Esophagus squamous epithelium (tissue), 5 donors: ENCODE data around the gene CECR2. TPM values are rescaled to one million over a fixed set of nuclear protein-coding genes. Genes with fewer than 3 reads are reported as not detected.

Experiments
- DNase-seq: peaks from one replicate; lab custom pipeline; 2025; lab: John Stamatoyannopoulos, UW
- H3K27ac ChIP-seq, 4 donors: fragments of 200-600 bp; sonication (generic); one replicate each; pipeline ENCODE4 v1.5.1; 2016 to 2019; ENCODE audit warnings: mild to moderate bottlenecking in 1 of 4
- H3K27me3 ChIP-seq, 4 donors: fragments of 200-600 bp; sonication (generic); 1 replicate in 3 of 4; 2 replicates in 1 of 4; pipeline versions ENCODE4 v1.5.1 to v1.6.0; 2017 to 2021; ENCODE audit warnings: antibody characterized with exemption in 1 of 4
- H3K36me3 ChIP-seq, 3 donors: fragments of 200-600 bp; sonication (generic); one replicate each; pipeline ENCODE4 v1.5.1; 2016 to 2019
- H3K4me1 ChIP-seq, 3 donors: fragments of 200-600 bp; sonication (generic); one replicate each; pipeline ENCODE4 v1.5.1; 2017 to 2019
- H3K4me3 ChIP-seq, 4 donors: fragments of 200-600 bp; sonication (generic); 1 replicate in 3 of 4; 2 replicates in 1 of 4; pipeline ENCODE4 v1.5.1; 2016 to 2019; ENCODE audit warnings: mild to moderate bottlenecking in 2 of 4, moderate library complexity in 1 of 4
- H3K9me3 ChIP-seq, 3 donors: fragments of 200-600 bp; sonication (generic); one replicate each; pipeline ENCODE4 v1.5.1; 2016 to 2019
- POLR2A ChIP-seq, 4 donors: fragments of 450-650 bp; IDR thresholded peaks; one replicate each; pipeline ENCODE4 v1.6.1; 2017; ENCODE audit warnings: antibody characterized with exemption in 4 of 4, mild to moderate bottlenecking in 4 of 4, moderate library complexity in 3 of 4
- WGBS, 2 donors: methylation state at CpG; one replicate each; pipeline ENCODE4 v1.1.5; 2018; 5-methylcytosine and 5-hydroxymethylcytosine counted together
- intact Hi-C: fragments of 100-400 bp; cut with DNase I; formaldehyde crosslinking; loops from one replicate; pipeline ENCODE4 v1.15.0; 2022
- total RNA-seq, 4 donors: library from RNA; depleted of rRNA; stranded (reverse); fragments of >200 nt; gene quantifications; one replicate each; pipeline ENCODE4 v1.1.0, GENCODE V29; 2016
- TF ChIP-seq, protein P1 (sequence below), 6 experiments: fragments of 450-650 bp in 4 of 6; fragments of 200-600 bp in 2 of 6; sonication (generic) in 2 of 6; IDR thresholded peaks; one replicate each; pipeline ENCODE4 v1.5.1; 2016 to 2019; ENCODE audit warnings: antibody characterized with exemption in 6 of 6, mild to moderate bottlenecking in 4 of 6, moderate library complexity in 4 of 6
- donor health status: DM: yes; HTN: yes; CAD: no.

CECR2 gene
- total RNA-seq, 4 donors from 2014 or later: 0.13 to 0.57 (median 0.26) TPM

DNA sequence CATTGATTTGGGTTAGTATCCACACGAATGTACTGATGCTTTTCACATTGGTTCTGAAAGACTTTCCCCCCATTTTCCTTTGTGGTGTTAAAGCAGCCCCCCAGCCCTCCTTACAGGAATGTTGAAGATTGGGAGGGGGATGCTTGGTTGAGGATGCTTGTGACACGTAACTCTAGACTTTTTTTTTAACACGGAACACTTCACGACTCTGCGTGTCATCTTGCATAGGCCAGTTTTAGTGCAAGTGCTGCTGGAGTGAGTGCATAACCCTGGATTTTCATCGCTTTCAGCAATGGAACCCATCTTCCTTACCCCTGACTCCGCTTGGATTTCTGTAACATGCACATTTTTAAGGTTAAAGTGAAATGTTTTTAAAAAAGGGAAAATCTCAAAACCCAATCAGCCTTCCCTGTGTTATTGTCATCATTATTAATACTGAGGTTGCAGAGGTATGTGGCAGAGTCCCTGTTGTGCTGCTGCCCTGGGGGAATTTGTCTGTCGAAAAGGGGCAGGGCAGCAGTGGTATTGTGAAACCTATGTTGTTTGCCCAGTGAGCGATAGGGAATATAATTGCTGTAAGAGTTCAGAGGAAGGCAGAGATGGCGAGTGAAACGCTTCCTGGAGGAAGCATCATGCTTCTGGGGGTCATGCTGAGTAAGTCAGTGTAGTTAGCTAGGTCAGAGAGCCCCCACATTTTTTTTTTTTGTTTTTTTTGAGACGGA lies 12.1 kb downstream of the CECR2 start:
- intact Hi-C loops: no loop called here
- DNase-seq: no peak
- 59 to 74% methylated on average over 12 of the region's 12 CpGs for WGBS, 2 donors
- no peak overlapping the region for H3K27ac ChIP-seq
- no peaks in the 10 kb centered on the region for H3K9me3 ChIP-seq
- TF ChIP-seq, protein P1, sequence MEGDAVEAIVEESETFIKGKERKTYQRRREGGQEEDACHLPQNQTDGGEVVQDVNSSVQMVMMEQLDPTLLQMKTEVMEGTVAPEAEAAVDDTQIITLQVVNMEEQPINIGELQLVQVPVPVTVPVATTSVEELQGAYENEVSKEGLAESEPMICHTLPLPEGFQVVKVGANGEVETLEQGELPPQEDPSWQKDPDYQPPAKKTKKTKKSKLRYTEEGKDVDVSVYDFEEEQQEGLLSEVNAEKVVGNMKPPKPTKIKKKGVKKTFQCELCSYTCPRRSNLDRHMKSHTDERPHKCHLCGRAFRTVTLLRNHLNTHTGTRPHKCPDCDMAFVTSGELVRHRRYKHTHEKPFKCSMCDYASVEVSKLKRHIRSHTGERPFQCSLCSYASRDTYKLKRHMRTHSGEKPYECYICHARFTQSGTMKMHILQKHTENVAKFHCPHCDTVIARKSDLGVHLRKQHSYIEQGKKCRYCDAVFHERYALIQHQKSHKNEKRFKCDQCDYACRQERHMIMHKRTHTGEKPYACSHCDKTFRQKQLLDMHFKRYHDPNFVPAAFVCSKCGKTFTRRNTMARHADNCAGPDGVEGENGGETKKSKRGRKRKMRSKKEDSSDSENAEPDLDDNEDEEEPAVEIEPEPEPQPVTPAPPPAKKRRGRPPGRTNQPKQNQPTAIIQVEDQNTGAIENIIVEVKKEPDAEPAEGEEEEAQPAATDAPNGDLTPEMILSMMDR (IDR thresholded peaks at IDR 0.05): no peak
- TF ChIP-seq POLR2A (IDR thresholded peaks at IDR 0.05): no peak
- no peak overlapping the region for H3K4me3 ChIP-seq
- H3K27me3 ChIP-seq: peaks cover 0 to 30% (median 0%) of the 10 kb centered on the region in 4 donors
- peaks cover 0 to 4% (median 0%) of the 10 kb centered on the region in 3 donors for H3K4me1 ChIP-seq
- no peaks in the 10 kb centered on the region for H3K36me3 ChIP-seq

DNA sequence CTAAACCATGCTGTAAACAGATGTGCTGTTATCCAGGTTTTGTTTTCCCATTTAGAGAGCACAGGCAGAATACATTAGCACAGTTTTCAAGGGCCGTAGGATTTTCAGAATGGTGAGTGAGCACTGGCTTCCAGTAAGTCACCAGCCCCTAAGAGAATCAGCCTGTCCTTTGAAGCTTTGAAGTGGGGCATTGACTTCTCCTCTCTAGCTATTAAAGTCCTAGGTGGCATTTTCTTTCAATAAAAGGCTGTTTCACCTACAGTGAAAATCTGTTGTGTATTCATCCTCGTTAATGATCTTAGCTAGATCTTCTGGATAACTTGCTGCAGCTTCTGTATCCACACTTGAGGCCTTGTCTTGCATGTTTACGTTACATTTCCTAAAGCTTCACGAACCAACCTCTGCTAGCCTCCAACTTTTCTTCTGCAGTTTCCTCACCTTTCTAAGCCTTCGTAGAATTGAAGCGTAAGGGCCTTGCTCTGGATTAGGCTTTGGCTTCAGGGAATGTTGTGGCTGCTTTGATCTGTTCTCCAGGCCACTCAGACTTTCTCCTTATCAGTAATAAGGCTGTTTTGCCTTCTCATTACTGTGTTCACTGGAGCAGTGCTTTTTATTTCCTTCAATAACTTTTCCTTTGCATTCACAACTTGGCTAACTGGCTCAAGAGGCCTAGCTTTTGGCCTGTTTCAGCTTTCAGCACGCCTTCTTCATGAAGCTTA lies 15.5 kb downstream of the CECR2 start:
- Histone ChIP-seq H3K4me3 (no peak overlapping the region), H3K27me3 (peaks cover 0 to 25% (median 0%) of the 10 kb centered on the region in 4 donors), H3K9me3 (no peaks in the 10 kb centered on the region), H3K36me3 (no peaks in the 10 kb centered on the region), H3K27ac (no peak overlapping the region), H3K4me1 (peaks cover 0 to 8% (median 0%) of the 10 kb centered on the region in 3 donors)
- TF ChIP-seq, protein P1 (IDR thresholded peaks at IDR 0.05): no peak
- no peak for DNase-seq
- intact Hi-C loops: no loop called here
- WGBS, 2 donors: 76 to 83% methylated on average over 7 of the region's 7 CpGs

DNA sequence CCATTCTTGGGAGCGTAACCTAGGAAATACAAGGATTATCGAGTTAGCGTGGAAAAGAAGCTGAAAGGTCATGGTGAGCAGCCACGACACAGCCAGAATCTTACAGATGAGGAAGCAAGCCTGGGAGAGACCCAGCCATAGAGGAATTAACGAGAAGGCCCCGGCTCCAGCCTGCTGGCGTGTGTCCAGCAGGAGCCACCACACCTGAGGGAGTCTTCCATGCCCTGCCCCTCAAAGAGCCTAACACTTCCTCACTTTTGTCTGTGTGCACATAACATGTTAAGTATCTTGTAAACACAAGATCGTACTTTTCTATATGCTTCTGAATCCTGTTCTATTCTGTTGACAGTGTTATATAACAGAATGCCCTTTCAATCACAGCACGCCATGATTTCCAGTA lies 18.1 kb downstream of the CECR2 start:
- WGBS, 2 donors: 52 to 65% methylated on average over 9 of the region's 9 CpGs
- intact Hi-C loops: no loop called here
- Histone ChIP-seq H3K27ac (no peak overlapping the region), H3K4me3 (no peak overlapping the region), H3K27me3 (peaks cover 0 to 14% (median 0%) of the 10 kb centered on the region in 4 donors), H3K9me3 (no peaks in the 10 kb centered on the region), H3K4me1 (peaks cover 0 to 3% (median 0%) of the 10 kb centered on the region in 3 donors), H3K36me3 (no peaks in the 10 kb centered on the region)
- no peak for TF ChIP-seq POLR2A (IDR thresholded peaks at IDR 0.05)
- TF ChIP-seq, protein P1 (IDR thresholded peaks at IDR 0.05): no peak
- no peak for DNase-seq

DNA sequence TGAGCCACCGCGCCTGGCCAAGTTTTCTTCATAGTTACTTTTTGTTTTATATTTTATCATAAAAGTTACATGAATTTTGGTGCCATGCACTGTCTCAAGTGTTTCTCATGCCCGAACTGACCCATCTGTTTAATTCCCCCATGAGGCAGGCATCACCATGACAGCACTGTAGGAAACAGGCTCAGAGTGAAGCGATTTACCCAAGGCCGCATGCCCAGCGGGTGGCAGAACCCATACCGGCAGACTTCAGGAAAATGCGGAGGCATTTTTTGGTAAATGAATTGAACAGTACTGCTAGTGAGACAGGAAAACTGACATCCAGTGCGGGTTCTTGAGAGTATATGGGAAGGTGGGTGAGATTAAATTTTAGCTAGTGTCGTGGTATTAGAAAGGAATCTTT lies 19.0 kb downstream of the CECR2 start:
- no peak overlapping the region for H3K4me3 ChIP-seq
- no peak for DNase-seq
- no peaks in the 10 kb centered on the region for H3K36me3 ChIP-seq
- H3K4me1 ChIP-seq: peaks cover 0 to 3% (median 0%) of the 10 kb centered on the region in 3 donors
- TF ChIP-seq POLR2A (IDR thresholded peaks at IDR 0.05): no peak
- TF ChIP-seq, protein P1 (IDR thresholded peaks at IDR 0.05): no peak
- no peak overlapping the region for H3K27ac ChIP-seq
- H3K27me3 ChIP-seq: peaks cover 0 to 9% (median 0%) of the 10 kb centered on the region in 4 donors
- intact Hi-C loops: no loop called here
- WGBS, 2 donors: 85 to 87% methylated on average over 10 of the region's 10 CpGs
- no peaks in the 10 kb centered on the region for H3K9me3 ChIP-seq

DNA sequence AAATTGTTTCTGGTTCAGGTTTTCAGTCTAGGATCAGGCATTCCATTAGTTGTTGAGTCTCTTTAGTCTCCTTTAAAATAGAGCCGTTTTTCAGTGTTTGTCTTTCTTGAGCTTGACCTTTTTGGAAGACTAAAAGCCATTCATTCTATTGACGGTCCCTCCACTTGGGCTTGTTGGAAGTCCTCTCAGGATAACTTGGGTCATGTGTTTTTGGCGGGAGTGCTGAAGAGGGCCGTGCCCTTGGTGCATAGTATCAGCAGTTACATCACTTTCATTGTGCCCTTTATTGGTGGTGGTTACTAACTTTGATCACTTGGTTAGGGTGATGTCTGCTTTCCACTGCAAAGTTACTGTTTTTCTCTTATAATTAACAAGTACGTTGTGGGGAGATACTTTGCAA lies 20.8 kb downstream of the CECR2 start:
- intact Hi-C loops: no loop called here
- no peak for TF ChIP-seq POLR2A (IDR thresholded peaks at IDR 0.05)
- TF ChIP-seq, protein P1 (IDR thresholded peaks at IDR 0.05): no peak
- no peak for DNase-seq
- Histone ChIP-seq H3K4me3 (no peak overlapping the region), H3K9me3 (no peaks in the 10 kb centered on the region), H3K27ac (no peak overlapping the region), H3K36me3 (no peaks in the 10 kb centered on the region), H3K4me1 (peaks cover 0 to 3% (median 0%) of the 10 kb centered on the region in 3 donors), H3K27me3 (peaks cover 0 to 9% (median 0%) of the 10 kb centered on the region in 4 donors)
- WGBS, 2 donors: 46 to 48% methylated on average over 5 of the region's 5 CpGs
